ENCODE measurements around the gene ZBTB7A. TPM values are rescaled to one million over a fixed set of nuclear protein-coding genes. Genes with fewer than 3 reads are reported as not detected.

Gene ZBTB7A
- 13.6 to 21.8 TPM (median 20.0 TPM) in 5 replicates for total RNA-seq (2022; extraction: Qiagen RNA extraction; ENCODE audit: low read depth)

DNA sequence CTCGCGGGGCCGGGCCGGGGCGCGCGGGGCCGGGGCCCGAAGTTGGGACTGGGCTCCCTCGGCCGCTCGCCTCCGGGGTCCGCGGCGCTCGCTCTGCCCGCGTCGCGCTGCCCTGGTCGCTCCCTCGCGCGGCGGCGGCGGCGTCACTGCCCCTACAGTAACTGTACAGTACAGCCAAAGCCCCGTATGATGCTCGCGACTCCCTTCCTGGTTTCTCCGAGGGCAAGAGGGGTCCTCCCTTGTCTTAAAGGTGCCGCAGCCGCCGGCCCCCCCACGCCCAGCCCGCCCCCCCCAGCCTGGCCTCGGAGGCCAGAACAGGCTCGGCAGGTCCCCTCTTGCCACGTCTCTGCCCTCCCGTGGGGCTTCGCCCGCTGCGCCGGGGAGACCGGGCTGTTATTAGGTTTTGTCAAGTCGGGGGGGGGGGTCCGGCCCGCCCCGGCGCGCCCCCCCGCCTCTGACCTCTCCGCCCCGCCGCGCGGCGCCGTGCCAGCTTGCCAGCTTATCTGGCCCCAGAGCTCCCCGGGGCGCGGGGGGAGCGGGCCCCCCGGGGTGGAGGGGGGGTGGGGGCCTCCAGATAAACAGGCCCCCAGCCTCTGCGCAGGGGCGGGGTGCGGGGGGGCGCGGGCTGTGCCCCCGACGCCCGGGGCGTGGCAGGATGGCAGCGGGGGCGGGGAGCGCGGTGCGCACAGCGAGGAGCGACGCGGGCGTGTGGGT, at the start of gene ZBTB7A:
Gene ZBTB7A, minus strand, starts transcription at position 218 of the 714 bp plus-strand sequence. CDS start 11,667 bp downstream, outside the sequence.

DNA sequence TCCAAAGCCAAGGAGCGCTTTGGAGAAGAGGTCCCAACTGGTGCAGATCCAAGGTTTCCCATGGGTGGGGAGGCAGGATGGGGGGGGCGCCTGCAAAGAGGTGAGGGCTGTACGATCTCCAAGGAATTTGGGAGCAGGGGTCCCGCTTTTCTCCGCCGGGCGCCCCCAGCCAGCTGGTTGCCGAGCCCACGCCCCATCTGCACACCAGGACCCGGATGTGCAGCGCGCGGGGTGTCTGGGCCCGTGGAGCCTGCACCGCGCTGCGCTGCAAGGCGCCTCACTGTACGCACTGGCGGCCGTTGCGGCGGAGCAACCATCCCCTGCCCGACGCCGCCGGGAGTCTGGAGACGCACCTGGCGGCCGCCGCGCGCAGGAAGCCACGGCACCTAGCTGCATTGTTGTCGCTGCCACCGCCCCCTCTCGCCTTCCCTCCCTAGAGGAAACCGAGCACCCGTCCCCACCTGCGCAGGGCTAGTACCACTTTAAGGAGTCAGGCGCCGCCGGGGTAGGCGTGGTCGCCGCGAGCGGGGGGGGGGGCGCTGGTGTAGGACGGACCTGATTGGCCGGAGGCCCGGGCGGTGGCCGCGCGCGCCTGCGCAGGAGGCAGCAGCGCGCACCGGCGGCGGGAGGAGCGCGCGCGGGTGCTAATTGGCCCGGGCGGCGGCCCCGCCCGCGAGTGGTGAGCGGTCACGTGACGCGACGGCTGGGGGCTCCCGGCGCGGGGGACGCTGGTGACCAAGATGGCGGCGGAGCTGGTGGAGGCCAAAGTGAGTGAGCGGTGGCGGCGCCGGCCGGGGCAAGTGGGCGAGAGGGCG, 59.5 kb downstream of the ZBTB7A start, which contains the start of gene PIAS4:
Gene PIAS4, plus strand, starts transcription at position 716 of the 815 bp plus-strand sequence. Its CDS starts 25 bp downstream, at position 741.

Other genes with a start within 250 kb of the ZBTB7A start
- gene ZFR2, start 197.9 kb downstream of the ZBTB7A start, total RNA-seq (2022; extraction: Qiagen RNA extraction; ENCODE audit: low read depth), result 0.25 to 0.56 TPM (median 0.48 TPM) in 3 of 5 replicates, not detected in the others
- 0.07 to 0.26 TPM (median 0.12 TPM) in 5 replicates for gene ATCAY, start 186.2 kb downstream of the ZBTB7A start, total RNA-seq (2022; extraction: Qiagen RNA extraction; ENCODE audit: low read depth)
- gene NMRK2, start 133.8 kb downstream of the ZBTB7A start, total RNA-seq (2022; extraction: Qiagen RNA extraction; ENCODE audit: low read depth), result not detected in 5 replicates
- gene DAPK3, start 95.8 kb downstream of the ZBTB7A start, total RNA-seq (2022; extraction: Qiagen RNA extraction; ENCODE audit: low read depth), result 43.5 to 50.2 TPM (median 47.4 TPM) in 5 replicates
- gene EEF2, start 81.4 kb downstream of the ZBTB7A start, total RNA-seq (2022; extraction: Qiagen RNA extraction; ENCODE audit: low read depth), result 851 to 1,158 TPM (median 1,066 TPM) in 5 replicates
- 13.4 to 18.2 TPM (median 15.6 TPM) in 5 replicates for gene PIAS4, start 59.2 kb downstream of the ZBTB7A start, total RNA-seq (2022; extraction: Qiagen RNA extraction; ENCODE audit: low read depth)
- 100 to 148 TPM (median 145 TPM) in 5 replicates for gene MAP2K2, start 57.2 kb upstream of the ZBTB7A start, total RNA-seq (2022; extraction: Qiagen RNA extraction; ENCODE audit: low read depth)
- 0.10 to 0.22 TPM (median 0.13 TPM) in 4 of 5 replicates, not detected in the other for gene CREB3L3, start 86.7 kb upstream of the ZBTB7A start, total RNA-seq (2022; extraction: Qiagen RNA extraction; ENCODE audit: low read depth)
- gene SIRT6, start 115.7 kb upstream of the ZBTB7A start, total RNA-seq (2022; extraction: Qiagen RNA extraction; ENCODE audit: low read depth), result 18.1 to 34.0 TPM (median 31.4 TPM) in 5 replicates
- 0.12 to 0.39 TPM (median 0.17 TPM) in 5 replicates for gene ANKRD24, start 115.8 kb upstream of the ZBTB7A start, total RNA-seq (2022; extraction: Qiagen RNA extraction; ENCODE audit: low read depth)
- gene EBI3, start 162.6 kb upstream of the ZBTB7A start, total RNA-seq (2022; extraction: Qiagen RNA extraction; ENCODE audit: low read depth), result 1.7 to 4.1 TPM (median 3.1 TPM) in 5 replicates
- 18.6 to 23.3 TPM (median 20.7 TPM) in 5 replicates for gene YJU2, start 180.2 kb upstream of the ZBTB7A start, total RNA-seq (2022; extraction: Qiagen RNA extraction; ENCODE audit: low read depth)
- not detected in 5 replicates for gene SHD, start 212.4 kb upstream of the ZBTB7A start, total RNA-seq (2022; extraction: Qiagen RNA extraction; ENCODE audit: low read depth)
- not detected in 5 replicates for gene TMIGD2, start 235.5 kb upstream of the ZBTB7A start, total RNA-seq (2022; extraction: Qiagen RNA extraction; ENCODE audit: low read depth)
- 7.4 to 9.0 TPM (median 8.4 TPM) in 5 replicates for gene FSD1, start 237.7 kb upstream of the ZBTB7A start, total RNA-seq (2022; extraction: Qiagen RNA extraction; ENCODE audit: low read depth)

All from A549 treated with RU486 at 1 μM for 4 hours (cell line).